Measurements from ENCODE around the gene LTBP1. TPM values are rescaled to one million over a fixed set of nuclear protein-coding genes. Genes with fewer than 3 reads are reported as not detected.

LTBP1 gene
- polyA plus RNA-seq, 2 of the 4 experiments (the other 2 are of a cell fraction) = 23.8 to 30.4 TPM

- ATAC-seq = no peak
- TF ChIP-seq GATA3 (IDR thresholded peaks at IDR 0.05; ENCODE audit: borderline replicate concordance) (no peak), HOXA7 (CRISPR knock-in tag; IDR thresholded peaks at IDR 0.05) (no peak), FOSB (CRISPR knock-in tag; IDR thresholded peaks at IDR 0.05) (no peak), CEBPB (IDR thresholded peaks at IDR 0.05) (no peak), CHD2 (IDR thresholded peaks at IDR 0.05; ENCODE audit: low read length, partially characterized antibody) (no peak), SREBF2 (IDR thresholded peaks at IDR 0.05) (no peak), MAX (IDR thresholded peaks at IDR 0.05) (no peak), JUN (IDR thresholded peaks at IDR 0.05) (no peak), CHD4 (IDR thresholded peaks at IDR 0.05; ENCODE audit: borderline replicate concordance) (no peak), BHLHE40 (IDR thresholded peaks at IDR 0.05; ENCODE audit: low read depth, low read length) (no peak), FOSL2 (IDR thresholded peaks at IDR 0.05) (no peak), FOSL2 (CRISPR knock-in tag; IDR thresholded peaks at IDR 0.05) (no peak), MAFK (IDR thresholded peaks at IDR 0.05; ENCODE audit: partially characterized antibody) (no peak), TP53 (CRISPR knock-in tag; IDR thresholded peaks at IDR 0.05) (no peak), ESRRA (IDR thresholded peaks at IDR 0.05; ENCODE audit: borderline replicate concordance, low read length) (no peak), ZSCAN20 (CRISPR knock-in tag; IDR thresholded peaks at IDR 0.05) (no peak), NR3C1 (IDR thresholded peaks at IDR 0.05) (no peak), EP300 (IDR thresholded peaks at IDR 0.05) (no peak), HOXB13 (CRISPR knock-in tag; IDR thresholded peaks at IDR 0.05; ENCODE audit: low read depth) (no peak)
- TF ChIP-seq, protein P1, sequence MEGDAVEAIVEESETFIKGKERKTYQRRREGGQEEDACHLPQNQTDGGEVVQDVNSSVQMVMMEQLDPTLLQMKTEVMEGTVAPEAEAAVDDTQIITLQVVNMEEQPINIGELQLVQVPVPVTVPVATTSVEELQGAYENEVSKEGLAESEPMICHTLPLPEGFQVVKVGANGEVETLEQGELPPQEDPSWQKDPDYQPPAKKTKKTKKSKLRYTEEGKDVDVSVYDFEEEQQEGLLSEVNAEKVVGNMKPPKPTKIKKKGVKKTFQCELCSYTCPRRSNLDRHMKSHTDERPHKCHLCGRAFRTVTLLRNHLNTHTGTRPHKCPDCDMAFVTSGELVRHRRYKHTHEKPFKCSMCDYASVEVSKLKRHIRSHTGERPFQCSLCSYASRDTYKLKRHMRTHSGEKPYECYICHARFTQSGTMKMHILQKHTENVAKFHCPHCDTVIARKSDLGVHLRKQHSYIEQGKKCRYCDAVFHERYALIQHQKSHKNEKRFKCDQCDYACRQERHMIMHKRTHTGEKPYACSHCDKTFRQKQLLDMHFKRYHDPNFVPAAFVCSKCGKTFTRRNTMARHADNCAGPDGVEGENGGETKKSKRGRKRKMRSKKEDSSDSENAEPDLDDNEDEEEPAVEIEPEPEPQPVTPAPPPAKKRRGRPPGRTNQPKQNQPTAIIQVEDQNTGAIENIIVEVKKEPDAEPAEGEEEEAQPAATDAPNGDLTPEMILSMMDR (IDR thresholded peaks at IDR 0.05) = no peak
- FAIRE-seq = no peak
- Histone ChIP-seq H3K9me3 (no peaks in the 10 kb centered on the region), H3K27ac (peak overlapping the region in 1 of 2 experiments; percentile 7; a peak in 1 of 6 replicates), H3K4me3 (no peak overlapping the region), H3K4me1 (peaks cover 30% of the 10 kb centered on the region), H3K4me2 (no peak overlapping the region)
- WGBS (ENCODE audit: missing lambda C conversion rate) = 71% methylated on average over 4 of the region's 4 CpGs
- ChIA-PET POLR2A (no interaction called here), CTCF (interaction anchor here (1.0 kb wide), 1 partner anchor 74 kb away, joined by 3 read pairs; no protein-coding TSS in a partner anchor)
- DNase-seq (ENCODE audit: low read depth in 1 of 2, low spot score in 1 of 2) = no peak
Observed at GRCh38 chr2:33207151-33207740, 260.5 kb downstream of the LTBP1 start.

DNA sequence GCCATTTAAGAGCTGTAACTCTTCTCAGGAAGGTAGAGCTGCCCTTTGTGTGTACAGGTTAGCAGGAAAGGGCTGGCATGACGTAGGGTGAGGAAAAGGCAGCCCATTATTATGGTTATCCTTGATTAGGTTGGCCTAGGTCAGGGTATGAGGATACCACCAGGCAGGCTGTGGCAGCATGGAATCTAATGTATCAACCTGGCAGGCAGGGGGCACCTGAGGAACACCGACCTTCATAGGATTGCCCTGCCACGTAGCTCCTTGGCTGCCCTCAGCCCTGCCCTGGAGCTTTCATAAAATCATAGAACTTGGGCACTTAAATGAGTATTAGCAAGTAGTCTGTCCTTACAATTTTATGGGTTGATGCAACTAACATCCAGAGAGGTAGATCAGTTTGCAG is 261.6 kb downstream of the LTBP1 start:
- Histone ChIP-seq H3K27ac (peak overlapping the region in 1 of 2 experiments; percentile 19; a peak in 2 of 6 replicates), H3K9me3 (no peaks in the 10 kb centered on the region), H3K4me3 (no peak overlapping the region), H3K4me2 (no peak overlapping the region), H3K4me1 (peaks cover 41% of the 10 kb centered on the region)
- TF ChIP-seq RAD21 (conservative IDR thresholded peaks at IDR 0.05 in 1 of 2, IDR thresholded peaks at IDR 0.05 in 1 of 2) (peak; percentile 39 to 53; a peak in 4 of 5 replicates), HDAC2 (IDR thresholded peaks at IDR 0.05) (no peak), POLR2A (IDR thresholded peaks at IDR 0.05; ENCODE audit: low read length) (no peak), ATOH8 (CRISPR knock-in tag; IDR thresholded peaks at IDR 0.05; ENCODE audit: low read depth) (no peak), HOXB13 (CRISPR knock-in tag; IDR thresholded peaks at IDR 0.05; ENCODE audit: low read depth) (no peak), ZFP36 (IDR thresholded peaks at IDR 0.05; ENCODE audit: borderline replicate concordance, partially characterized antibody) (no peak)
- TF ChIP-seq, protein P2, sequence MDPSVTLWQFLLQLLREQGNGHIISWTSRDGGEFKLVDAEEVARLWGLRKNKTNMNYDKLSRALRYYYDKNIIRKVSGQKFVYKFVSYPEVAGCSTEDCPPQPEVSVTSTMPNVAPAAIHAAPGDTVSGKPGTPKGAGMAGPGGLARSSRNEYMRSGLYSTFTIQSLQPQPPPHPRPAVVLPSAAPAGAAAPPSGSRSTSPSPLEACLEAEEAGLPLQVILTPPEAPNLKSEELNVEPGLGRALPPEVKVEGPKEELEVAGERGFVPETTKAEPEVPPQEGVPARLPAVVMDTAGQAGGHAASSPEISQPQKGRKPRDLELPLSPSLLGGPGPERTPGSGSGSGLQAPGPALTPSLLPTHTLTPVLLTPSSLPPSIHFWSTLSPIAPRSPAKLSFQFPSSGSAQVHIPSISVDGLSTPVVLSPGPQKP (IDR thresholded peaks at IDR 0.05; ENCODE audit: low read depth, low read length) = no peak
- ChIA-PET CTCF (interaction anchor here (0.6 to 1.9 kb wide), 6 partner anchors 19 to 102 kb away, joined by 3 to 5 read pairs (median 4); no protein-coding TSS in a partner anchor), POLR2A (no interaction called here)
- WGBS (ENCODE audit: missing lambda C conversion rate) = 86% methylated on average over 3 of the region's 3 CpGs
- peak in 1 of 2 experiments; percentile 60; a peak in 3 of 6 replicates for ATAC-seq
- peak in 1 of 2 experiments; percentile 54 for DNase-seq (ENCODE audit: low read depth in 1 of 2, low spot score in 1 of 2)
- FAIRE-seq = no peak
